Mesendoderm (in vitro differentiated cells): Measurements from ENCODE around the gene TMOD2.
"Not testable (repeated sequence)": the region's sequence is repeated elsewhere in the genome, so short reads cannot be mapped to it uniquely, and the experiment has no call there.

Source experiments
- DNase-seq: peaks from one replicate; pipeline ENCODE4 v3.0.0; 2013
- H2AK5ac ChIP-seq: 2 replicates; pipeline ENCODE4 v1.6.1; 2013; ENCODE audit warnings: low read length, inconsistent platforms
- H2BK120ac ChIP-seq: 2 replicates; pipeline ENCODE4 v1.6.1; 2013; ENCODE audit warnings: low read depth, mild to moderate bottlenecking, low read length, moderate library complexity, mixed read lengths
- H2BK15ac ChIP-seq: replicated peaks from 2 replicates; pipeline ENCODE4 v1.6.1; 2013; ENCODE audit warnings: low read depth, mild to moderate bottlenecking, moderate library complexity
- H2BK5ac ChIP-seq: 2 replicates; pipeline ENCODE4 v1.6.1; 2013; ENCODE audit warnings: low read length, inconsistent platforms
- H3K18ac ChIP-seq: 2 replicates; pipeline ENCODE4 v1.6.1; 2013; ENCODE audit warnings: mild to moderate bottlenecking, low read length, mixed read lengths
- H3K23ac ChIP-seq: one replicate; pipeline ENCODE4 v1.6.1; 2013; ENCODE audit warnings: low read length
- H3K27ac ChIP-seq: 2 replicates; pipeline ENCODE4 v1.5.1; 2013; ENCODE audit warnings: low read depth, mild to moderate bottlenecking, inconsistent platforms, low read length, moderate library complexity
- H3K27me3 ChIP-seq: 2 replicates; pipeline ENCODE4 v1.6.1; 2013; ENCODE audit warnings: low read length, control low read depth, mild to moderate bottlenecking, inconsistent platforms; ENCODE audit not compliant: insufficient read depth, poor library complexity
- H3K36me3 ChIP-seq: 2 replicates; pipeline ENCODE4 v1.6.1; 2013; ENCODE audit warnings: low read length, inconsistent platforms; ENCODE audit not compliant: control insufficient read depth, insufficient read depth
- H3K4ac ChIP-seq: one replicate; pipeline ENCODE4 v1.6.1; 2013; ENCODE audit warnings: low read depth, mild to moderate bottlenecking, low read length, moderate library complexity
- H3K4me1 ChIP-seq: 2 replicates; pipeline ENCODE4 v1.6.1; 2013; ENCODE audit warnings: low read depth, low read length, inconsistent platforms; ENCODE audit not compliant: control insufficient read depth
- H3K4me2 ChIP-seq: 2 replicates; pipeline ENCODE4 v1.6.1; 2013; ENCODE audit warnings: low read length
- H3K4me3 ChIP-seq: 2 replicates; pipeline ENCODE4 v1.5.1; 2013; ENCODE audit warnings: mild to moderate bottlenecking, low read length
- H3K56ac ChIP-seq: one replicate; pipeline ENCODE4 v1.6.1; 2013; ENCODE audit warnings: low read length
- H3K79me1 ChIP-seq: 2 replicates; pipeline ENCODE4 v1.6.1; 2013; ENCODE audit warnings: low read length, inconsistent platforms
- H3K79me2 ChIP-seq: 2 replicates; pipeline ENCODE4 v1.6.1; 2013; ENCODE audit warnings: mild to moderate bottlenecking, low read length; ENCODE audit not compliant: control insufficient read depth, insufficient read depth
- H3K9ac ChIP-seq: 2 replicates; pipeline ENCODE4 v1.6.1; 2013; ENCODE audit warnings: low read length, inconsistent platforms
- H4K5ac ChIP-seq: one replicate; pipeline ENCODE4 v1.6.1; 2013; ENCODE audit warnings: low read length
- H4K8ac ChIP-seq: one replicate; pipeline ENCODE4 v1.6.1; 2013; ENCODE audit warnings: low read depth, mild to moderate bottlenecking, control low read depth, low read length, moderate library complexity
- WGBS: extraction: QIAGEN DNeasy Blood & Tissue Kit; methylation state at CpG from one replicate; pipeline ENCODE4 v1.1.7; 2013; ENCODE audit warnings: low lambda C conversion rate, missing lambda C conversion rate; ENCODE audit not compliant: insufficient coverage; ENCODE audit errors: extremely low coverage; 5-methylcytosine and 5-hydroxymethylcytosine counted together

The TMOD2 gene

GRCh38 chr15:51792474-51792873 is 41.1 kb downstream of the TMOD2 start:
- not testable (repeated sequence) for H3K79me2 ChIP-seq, H3K4me2 ChIP-seq, DNase-seq, H2BK15ac ChIP-seq, H3K4ac ChIP-seq, H3K4me3 ChIP-seq, H3K23ac ChIP-seq, H4K8ac ChIP-seq, H3K27me3 ChIP-seq, H4K5ac ChIP-seq, H3K4me1 ChIP-seq, H2BK5ac ChIP-seq, H3K56ac ChIP-seq, H2AK5ac ChIP-seq, H3K79me1 ChIP-seq, H2BK120ac ChIP-seq, H3K18ac ChIP-seq, H3K9ac ChIP-seq, H3K27ac ChIP-seq, H3K36me3 ChIP-seq
- no CpG with 5 or more reads among the region's 4 CpGs for WGBS

- Histone ChIP-seq H2BK120ac (no peak overlapping the region), H3K27ac (no peak overlapping the region), H2BK15ac (no peak overlapping the region), H3K4me2 (no peak overlapping the region), H4K5ac (no peak overlapping the region), H3K4ac (no peak overlapping the region), H3K23ac (no peak overlapping the region), H3K36me3 (no peaks in the 10 kb centered on the region), H2AK5ac (no peak overlapping the region), H3K18ac (no peak overlapping the region), H3K9ac (no peak overlapping the region), H3K56ac (no peak overlapping the region), H2BK5ac (no peak overlapping the region), H3K79me1 (no peaks in the 10 kb centered on the region), H3K4me1 (no peaks in the 10 kb centered on the region), H4K8ac (no peak overlapping the region), H3K4me3 (no peak overlapping the region), H3K27me3 (no peaks in the 10 kb centered on the region), H3K79me2 (no peaks in the 10 kb centered on the region)
- no peak for DNase-seq
- WGBS = no CpG with 5 or more reads among the region's 4 CpGs
Measured at GRCh38 chr15:51793521-51794305, 42.3 kb downstream of the TMOD2 start.

- no peaks in the 10 kb centered on the region for H3K79me2 ChIP-seq
- no peak overlapping the region for H2BK15ac ChIP-seq
- H3K4me1 ChIP-seq = no peaks in the 10 kb centered on the region
- no peak overlapping the region for H2BK5ac ChIP-seq
- WGBS = no CpG with 5 or more reads among the region's 10 CpGs
- H3K36me3 ChIP-seq = no peaks in the 10 kb centered on the region
- H2BK120ac ChIP-seq = no peak overlapping the region
- H3K79me1 ChIP-seq = no peaks in the 10 kb centered on the region
- no peak overlapping the region for H3K4ac ChIP-seq
- H3K4me2 ChIP-seq = no peak overlapping the region
- no peak overlapping the region for H2AK5ac ChIP-seq
- H3K18ac ChIP-seq = no peak overlapping the region
- H3K27me3 ChIP-seq = no peaks in the 10 kb centered on the region
- no peak overlapping the region for H3K4me3 ChIP-seq
- no peak for DNase-seq
- no peak overlapping the region for H4K8ac ChIP-seq
- no peak overlapping the region for H3K56ac ChIP-seq
- H3K23ac ChIP-seq = no peak overlapping the region
- H4K5ac ChIP-seq = no peak overlapping the region
- H3K9ac ChIP-seq = no peak overlapping the region
- H3K27ac ChIP-seq = no peak overlapping the region
Measured at GRCh38 chr15:51796847-51797401, 45.5 kb downstream of the TMOD2 start.

DNA sequence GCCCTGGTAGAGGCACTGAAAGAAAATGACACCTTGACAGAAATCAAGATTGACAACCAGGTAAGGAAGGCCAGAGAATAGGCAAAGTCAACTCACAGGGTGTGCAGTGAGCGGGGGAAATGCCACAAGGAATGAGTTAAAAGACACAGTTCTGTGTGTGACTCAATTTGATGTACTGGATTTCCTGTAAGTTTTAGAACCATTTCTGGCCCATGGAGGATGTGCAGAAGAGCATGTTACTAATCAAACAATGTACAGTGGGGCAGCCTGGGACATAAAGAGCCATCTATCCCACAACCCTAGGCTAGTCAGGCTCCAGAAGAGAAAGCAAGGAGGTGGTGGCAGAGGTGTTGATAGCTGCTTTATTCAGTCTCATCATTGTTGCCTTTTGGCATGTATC is 46.9 kb downstream of the TMOD2 start:
- Histone ChIP-seq H2BK5ac (no peak overlapping the region), H3K4me2 (no peak overlapping the region), H3K79me2 (no peaks in the 10 kb centered on the region), H3K4me1 (no peaks in the 10 kb centered on the region), H4K8ac (no peak overlapping the region), H3K79me1 (no peaks in the 10 kb centered on the region), H3K9ac (no peak overlapping the region), H4K5ac (no peak overlapping the region), H3K27me3 (no peaks in the 10 kb centered on the region), H3K18ac (no peak overlapping the region), H3K27ac (no peak overlapping the region), H3K4me3 (no peak overlapping the region), H2BK15ac (no peak overlapping the region), H2AK5ac (no peak overlapping the region), H3K23ac (no peak overlapping the region), H3K4ac (no peak overlapping the region), H2BK120ac (no peak overlapping the region), H3K56ac (no peak overlapping the region), H3K36me3 (no peaks in the 10 kb centered on the region)
- no CpG with 5 or more reads among the region's 1 CpG for whole genome bisulfite sequencing
- no peak for DNase-seq

DNA sequence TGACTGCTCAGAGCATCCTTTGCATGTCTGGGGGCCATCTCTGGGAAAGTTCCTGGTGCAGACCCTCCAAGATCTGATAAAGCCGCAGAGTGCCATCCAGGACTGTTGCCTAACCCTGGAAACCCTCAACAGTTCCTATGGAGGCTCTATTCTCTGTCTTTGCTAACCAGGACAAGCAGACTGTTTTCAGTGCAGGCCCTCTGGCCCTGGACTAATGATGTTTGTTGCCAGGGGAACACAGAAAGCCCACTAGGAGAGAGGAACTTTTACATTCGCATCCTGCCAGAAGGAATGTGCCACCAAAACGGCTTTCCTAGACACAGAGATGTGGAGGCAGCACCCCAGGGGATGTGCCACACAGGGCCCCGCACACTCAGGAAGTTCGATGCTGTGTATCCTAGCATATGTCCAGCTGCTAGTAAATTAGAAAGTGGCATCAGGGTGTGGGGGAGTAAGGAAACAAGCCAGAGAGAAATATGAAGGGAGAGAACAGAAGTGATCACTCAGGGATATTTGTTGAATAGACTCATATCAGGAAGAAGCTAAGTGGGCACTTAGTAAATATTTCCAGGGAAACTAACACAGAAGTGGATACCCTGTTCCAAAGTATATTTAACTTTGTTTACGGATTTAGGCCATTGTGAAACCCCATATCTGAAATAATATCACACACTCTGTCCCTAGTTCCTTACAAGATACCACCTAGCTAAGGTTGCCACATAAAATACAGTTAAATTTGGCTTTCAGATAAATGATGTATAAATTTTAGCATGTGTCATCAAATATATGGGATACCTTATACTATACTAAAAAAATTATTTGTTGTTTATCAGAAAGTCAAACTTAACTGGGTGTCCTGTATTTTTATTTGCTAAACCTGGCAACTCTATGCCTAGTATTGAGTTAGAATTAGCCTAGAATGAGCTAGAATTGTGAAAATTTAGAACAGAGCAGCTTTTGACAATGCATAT is 48.2 kb downstream of the TMOD2 start:
- no peak overlapping the region for H3K27ac ChIP-seq
- H3K79me2 ChIP-seq = no peaks in the 10 kb centered on the region
- no peak overlapping the region for H3K4me3 ChIP-seq
- H3K9ac ChIP-seq = no peak overlapping the region
- WGBS = no CpG with 5 or more reads among the region's 6 CpGs
- H3K56ac ChIP-seq = no peak overlapping the region
- H2BK5ac ChIP-seq = no peak overlapping the region
- H3K4me1 ChIP-seq = no peaks in the 10 kb centered on the region
- H4K8ac ChIP-seq = no peak overlapping the region
- no peak overlapping the region for H3K4ac ChIP-seq
- H3K23ac ChIP-seq = no peak overlapping the region
- H3K18ac ChIP-seq = no peak overlapping the region
- no peak overlapping the region for H4K5ac ChIP-seq
- H2BK120ac ChIP-seq = no peak overlapping the region
- no peak overlapping the region for H2BK15ac ChIP-seq
- H3K4me2 ChIP-seq = no peak overlapping the region
- H3K36me3 ChIP-seq = no peaks in the 10 kb centered on the region
- H2AK5ac ChIP-seq = no peak overlapping the region
- no peaks in the 10 kb centered on the region for H3K79me1 ChIP-seq
- no peaks in the 10 kb centered on the region for H3K27me3 ChIP-seq
- DNase-seq = no peak
